NCI-H146 (cell line): ENCODE data around the gene NCAPG2.

Source experiments
- DNase-seq: peaks from one replicate; lab custom pipeline; 2025; lab: John Stamatoyannopoulos, UW

NCAPG2 gene

DNA sequence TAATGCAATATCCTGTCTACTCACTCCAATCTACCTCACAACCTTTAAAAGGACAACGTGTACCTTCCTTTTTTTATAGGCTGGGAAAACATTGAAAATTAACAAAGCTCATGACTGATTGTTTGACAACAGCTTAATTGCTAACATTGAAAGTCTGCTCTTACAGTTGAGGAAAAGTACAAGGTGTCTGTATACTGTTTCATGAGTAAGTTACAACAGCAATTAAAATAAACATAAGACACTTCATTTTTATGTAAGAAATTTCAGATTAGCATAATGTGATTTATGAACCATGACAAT lies 28.6 kb upstream of the NCAPG2 start:
- no peak for DNase-seq

DNA sequence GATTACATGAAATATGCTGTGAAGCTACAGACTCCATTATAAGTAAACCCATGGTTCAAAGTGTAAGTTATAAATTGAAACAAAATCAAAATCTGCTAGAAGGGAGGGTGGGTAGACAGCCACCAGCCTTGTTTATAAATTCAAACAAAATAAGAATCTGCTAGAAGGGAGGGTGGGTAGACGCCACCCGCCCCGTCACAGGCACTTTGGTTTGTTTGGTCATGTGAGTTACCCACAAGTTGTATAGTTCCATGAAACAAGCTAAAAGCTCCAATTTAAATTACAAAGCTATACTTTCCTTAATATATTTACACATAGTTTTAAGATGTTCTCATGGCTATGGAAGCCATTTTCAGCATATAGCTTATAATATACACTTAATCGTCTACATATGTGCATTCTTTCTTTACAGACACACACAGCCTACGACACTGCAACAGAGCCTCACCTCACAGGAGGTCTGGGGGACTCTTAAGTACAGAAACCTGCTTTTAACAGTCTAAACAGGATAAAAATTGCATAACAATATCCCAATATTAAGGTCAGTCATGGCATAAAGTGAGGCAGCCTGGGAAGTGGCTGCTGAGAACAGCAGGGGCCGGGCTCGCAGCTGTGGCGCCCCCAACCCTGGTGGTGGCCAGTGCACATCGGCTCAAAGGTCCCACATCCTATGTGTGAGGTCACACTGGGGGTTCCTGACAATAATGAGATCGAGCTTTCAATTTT lies 28.1 kb upstream of the NCAPG2 start:
- DNase-seq, result no peak

DNA sequence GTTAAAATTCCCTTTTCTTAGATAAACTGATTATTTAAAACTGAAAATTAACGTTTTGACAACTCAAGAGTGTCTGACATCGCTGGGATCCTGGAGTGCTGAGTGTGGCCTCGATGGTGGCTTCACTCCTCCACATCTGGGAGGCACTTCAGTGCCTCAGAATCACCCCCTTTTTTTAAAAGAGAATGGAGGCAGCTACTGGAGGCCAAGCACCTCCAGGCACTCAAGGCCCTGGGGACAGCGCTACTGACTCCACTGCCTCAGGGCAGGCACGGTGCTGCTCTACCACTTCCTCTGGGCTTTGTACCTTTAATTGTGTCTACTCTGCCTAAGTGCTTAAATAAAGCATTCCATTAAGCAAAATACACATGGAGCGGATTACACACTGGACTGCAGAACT lies 27.2 kb upstream of the NCAPG2 start:
- DNase-seq, result no peak

DNA sequence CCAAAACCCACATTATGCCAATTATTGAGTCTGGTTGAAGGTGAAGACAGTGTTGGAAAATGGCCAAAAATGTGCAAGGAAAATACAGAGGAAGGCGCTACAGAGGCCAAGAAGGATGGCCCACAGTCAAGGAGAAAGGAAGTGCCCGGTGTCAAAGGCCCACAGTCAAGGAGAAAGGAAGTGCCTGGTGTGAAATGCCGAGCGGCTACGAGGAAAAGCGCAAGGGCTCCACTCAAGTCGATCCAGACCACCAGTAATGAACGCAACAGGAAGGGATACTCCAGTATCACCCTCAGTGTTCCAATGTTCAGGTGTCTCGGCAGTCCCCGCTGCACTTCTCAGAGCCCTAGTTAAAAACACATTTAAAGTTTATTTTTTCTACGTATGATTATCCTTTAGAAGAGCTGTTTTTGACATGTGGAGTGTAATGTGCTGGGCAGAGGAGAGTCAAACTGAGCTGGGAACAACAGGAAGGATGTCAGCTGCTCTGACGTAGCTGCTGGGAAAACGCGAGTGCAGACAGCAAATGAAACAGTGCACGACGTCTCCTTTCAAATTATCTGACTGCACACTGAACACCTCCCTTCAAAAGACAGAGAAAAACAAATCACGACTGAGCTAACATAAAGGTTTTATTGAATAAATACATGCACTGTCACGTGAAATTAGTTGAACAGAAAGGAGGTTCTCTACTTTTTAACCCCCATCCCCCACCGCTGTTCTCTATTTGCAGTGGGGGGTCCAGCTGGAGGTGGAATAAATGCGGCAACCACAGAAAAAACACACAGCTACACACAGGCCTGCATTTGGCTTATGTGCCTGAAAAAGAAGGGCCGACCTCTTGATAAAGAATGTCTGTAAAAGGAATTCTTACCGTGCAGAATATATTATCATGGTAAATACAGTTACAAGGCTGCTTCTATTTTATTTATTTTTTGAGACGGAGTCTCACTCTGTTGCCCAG lies 26.1 kb upstream of the NCAPG2 start:
- no peak for DNase-seq

DNA sequence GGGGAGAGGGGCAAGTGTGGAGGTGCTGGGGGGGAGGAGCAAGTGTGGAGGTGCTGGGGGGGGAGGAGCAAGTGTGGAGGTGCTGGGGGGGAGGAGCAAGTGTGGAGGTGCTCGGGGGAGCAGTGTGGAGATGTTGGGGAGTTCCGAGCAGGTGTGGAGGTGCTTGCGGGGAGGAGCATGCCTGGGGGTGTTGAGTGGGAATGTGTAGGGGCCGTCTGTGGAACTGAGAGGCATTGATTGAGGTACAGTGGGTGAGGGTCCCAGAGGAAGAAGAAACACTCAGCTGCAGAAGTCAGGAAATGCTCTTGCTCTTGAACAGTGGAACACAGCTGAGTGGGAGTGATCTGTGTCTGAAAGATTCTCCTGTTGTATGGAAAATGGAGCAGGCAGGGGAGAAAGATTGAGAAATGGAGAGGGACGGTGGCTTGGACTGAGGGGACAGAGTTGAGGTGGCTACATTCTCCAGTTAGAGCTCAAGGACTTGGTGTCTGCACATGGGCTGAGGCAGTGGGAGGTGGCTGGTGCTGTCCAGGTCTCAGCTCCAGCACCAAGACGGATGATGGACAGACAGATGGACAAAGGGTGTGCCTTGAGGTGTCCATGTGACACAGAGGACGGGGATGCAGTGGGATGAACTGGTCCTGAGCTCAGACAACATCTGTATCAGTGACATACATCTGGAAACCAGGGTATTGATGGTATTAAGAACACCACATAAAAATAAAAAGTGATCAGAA lies 25.2 kb upstream of the NCAPG2 start:
- DNase-seq, result no peak

DNA sequence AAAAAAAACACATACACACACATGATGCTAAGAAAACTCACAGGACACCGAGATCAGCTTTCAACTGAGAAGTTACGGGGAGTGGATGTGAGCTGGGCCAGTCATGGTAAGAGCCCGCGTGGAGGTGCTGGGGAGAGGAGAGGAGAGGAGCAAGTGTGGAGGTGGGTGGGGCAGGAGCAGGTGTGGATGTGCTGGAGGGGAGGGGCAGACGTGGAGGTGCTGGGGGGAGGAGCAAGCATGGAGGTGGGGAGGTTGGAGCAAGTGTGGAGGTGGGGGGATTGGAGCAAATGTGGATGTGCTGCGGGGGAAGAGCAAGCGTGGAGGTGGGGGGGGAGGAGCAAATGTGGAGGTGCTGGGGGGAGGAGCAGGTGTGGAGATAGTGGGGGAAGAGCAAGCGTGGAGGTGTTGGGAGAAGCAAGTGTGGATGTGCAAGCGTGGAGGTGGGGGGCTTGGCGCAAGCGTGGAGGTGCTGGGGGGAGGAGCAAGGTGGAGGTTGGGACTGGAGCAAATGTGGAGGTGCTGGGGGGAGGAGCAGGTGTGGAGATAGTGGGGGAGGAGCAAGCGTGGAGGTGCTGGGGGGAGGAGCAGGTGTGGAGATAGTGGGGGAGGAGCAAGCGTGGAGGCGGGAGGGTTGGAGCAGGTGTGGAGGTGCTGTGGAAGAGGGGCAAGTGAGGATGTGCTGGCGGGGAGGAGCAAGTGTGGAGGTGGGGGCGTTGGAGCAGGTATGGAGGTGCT lies 24.5 kb upstream of the NCAPG2 start:
- peak; percentile 8 for DNase-seq

DNA sequence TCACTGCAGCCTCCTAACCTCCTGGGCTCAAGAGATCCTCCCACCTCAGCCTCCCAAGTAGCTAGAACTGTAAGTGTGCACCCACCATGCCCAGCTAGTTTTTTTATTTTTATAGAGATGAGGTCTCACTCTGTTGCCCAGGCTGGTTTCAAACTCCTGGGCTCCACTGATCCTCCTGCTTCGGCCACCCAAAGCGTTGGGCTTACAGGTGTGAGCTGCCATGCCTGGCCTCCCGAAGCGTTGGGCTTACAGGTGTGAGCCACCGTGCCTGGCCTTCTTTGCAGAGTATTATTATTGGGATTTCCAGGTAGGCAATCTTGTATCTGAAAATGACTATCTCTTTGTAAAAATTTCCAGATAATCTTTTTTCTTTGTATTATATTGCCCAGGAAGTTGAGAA lies 23.1 kb upstream of the NCAPG2 start:
- DNase-seq, result no peak

DNA sequence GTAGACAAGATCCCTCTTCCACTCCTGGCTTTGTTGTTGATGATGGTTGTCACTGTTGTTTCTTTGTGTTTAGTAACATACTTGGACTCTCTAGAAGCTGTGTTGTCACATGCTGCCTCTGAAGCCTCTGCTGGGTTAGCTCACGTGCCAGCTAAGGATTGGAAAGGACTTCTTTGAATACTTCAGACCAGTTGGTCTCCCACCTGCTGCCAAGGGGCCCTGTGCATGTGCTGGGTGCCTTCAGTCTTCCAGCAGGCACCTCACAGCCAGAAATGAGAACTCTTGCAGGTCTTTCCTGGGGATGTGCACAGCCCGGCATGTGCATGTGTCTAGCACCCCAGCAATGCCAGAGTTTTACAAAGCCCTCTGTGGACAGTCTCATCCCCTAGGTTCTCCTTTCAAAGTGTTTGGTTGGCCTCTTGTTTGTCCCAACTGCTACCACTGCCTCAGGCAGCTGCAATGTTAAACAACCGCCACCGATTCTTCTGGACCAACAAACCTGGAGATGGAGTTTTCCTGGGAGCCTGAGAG lies 21.7 kb upstream of the NCAPG2 start:
- no peak for DNase-seq

DNA sequence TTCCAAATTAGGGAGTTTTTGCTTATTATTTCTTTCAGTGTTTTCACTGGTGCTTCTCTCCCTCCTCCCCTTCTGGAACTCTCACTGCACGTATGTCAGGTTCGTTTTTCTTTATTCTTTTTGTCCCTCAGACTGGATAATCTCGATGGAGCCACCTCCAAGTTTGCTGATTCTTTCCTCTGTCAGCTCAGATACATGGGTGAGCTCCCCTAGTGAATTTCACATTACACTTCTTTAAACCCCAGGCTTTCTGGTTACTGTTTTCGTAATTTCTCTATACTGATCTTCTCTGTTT lies 20.8 kb upstream of the NCAPG2 start:
- DNase-seq, result no peak

DNA sequence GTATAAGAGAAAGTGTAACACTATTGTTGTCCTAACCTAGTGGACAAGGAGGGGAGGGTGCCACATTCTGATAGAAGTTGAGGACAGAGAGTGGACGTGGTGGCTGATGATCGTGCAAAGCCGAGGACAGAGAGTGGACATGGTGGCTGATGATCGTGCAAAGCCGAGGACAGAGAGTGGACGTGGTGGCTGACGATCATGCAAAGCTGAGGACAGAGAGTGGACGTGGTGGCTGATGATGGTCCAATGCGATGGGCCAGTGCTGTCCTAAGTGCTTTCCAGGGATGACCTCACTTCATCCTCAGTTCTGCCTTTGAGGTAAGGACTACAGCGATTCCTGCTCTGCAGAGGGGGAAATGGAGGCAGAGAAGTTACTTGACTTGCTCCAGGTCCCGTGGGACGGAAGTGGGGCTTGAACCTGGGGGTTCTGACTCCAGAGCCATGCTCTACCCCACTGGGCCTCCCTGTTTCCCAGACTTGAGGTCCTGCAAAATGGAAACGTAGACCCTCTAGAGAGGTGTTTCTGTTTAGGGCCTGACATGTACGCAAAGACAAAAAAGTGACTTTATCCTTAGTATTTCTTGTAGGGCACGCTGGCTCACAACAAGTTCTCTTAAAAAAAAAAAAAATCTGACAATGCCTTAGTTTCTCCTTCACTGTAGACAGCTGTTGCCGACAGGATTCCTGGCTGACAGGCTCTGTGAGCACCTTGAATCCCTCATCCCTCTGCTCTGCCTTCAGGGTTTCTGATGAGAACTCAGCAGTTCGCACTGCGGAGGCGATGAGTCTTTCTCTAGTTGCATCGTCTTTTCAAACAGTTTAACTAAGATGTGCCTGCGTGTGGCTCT lies 20.3 kb upstream of the NCAPG2 start:
- no peak for DNase-seq

DNA sequence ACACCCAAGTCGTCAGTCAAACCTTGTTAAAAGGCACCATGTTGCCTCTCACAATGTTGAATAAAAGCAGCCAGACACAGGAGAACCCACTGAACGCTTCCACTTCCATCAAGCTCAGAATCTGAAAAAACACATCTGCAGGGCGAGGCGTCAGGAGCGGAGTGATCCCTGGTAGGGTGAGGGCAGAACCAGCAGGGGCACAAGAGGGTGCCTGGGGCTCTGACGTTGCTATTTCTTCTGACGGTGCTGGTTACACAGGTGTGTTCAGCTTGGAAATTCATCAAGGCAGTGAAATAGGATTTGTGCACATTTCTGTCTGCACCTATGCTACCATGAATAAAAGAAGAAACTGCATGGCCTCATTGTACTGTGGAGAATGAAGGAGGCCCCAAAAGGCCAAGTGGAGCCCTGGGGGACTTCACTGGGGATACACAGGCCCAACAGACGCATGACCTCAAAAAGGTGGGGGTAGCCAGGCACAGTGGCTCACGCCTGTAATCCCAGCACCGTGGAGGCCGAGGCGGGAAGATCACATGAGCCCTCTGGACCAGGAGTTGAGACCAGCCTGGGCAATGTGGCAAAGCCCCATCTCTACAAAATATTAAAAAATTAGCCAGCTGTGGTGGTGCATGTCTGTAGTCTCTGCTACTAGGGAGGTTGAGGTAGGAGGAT lies 19.2 kb upstream of the NCAPG2 start:
- DNase-seq, result no peak

DNA sequence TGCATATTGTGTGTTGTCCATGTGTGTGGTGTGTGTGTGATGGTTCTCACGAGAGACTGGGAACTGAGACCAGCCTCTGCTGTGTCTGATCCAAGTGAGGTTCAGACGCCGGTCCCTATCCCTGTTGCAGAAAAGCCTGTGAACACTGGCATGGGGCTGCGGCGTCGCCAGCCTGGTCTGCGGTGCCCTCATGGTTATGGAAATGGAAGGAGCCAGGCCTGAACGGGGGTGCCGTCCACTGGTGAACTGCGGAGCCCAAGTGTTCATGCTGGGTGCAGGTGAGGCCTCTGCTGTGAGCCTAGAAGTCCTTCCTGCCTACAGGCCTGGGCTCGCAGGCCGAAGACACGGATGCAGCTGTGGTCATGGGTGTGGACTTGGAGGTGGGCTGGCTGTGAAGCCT lies 18.7 kb upstream of the NCAPG2 start:
- DNase-seq, result no peak

DNA sequence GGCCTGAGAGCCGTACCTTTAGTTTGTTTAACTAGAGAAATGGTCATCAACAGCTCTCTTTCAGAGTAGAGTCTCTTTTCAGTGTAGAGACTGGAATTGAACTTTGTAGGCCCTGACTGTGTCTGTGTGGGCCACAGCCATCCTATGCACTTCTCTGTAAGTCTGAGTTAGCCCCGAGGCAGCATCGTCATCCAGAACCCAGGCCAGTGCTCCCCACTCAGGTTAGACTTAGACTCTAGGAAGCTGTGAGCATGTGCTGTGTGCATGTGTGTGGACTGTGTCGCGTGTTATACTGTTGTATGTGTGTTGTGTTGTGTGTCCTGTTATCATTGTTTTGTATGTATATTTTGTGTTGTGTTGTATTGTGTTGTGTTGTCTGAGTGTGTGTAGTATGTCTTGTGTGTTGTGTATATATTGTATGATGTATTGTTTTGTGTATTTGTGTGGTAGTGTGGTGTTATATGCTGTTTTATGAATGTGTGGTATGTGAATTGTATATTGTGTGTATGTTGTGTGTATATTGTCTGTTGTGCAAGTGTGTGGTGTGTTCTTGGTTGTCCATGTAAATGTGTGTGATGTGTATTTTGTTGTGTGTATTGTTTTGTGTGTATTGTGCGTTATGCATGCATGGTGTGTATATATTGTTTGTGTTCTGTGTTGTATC lies 18.1 kb upstream of the NCAPG2 start:
- no peak for DNase-seq

DNA sequence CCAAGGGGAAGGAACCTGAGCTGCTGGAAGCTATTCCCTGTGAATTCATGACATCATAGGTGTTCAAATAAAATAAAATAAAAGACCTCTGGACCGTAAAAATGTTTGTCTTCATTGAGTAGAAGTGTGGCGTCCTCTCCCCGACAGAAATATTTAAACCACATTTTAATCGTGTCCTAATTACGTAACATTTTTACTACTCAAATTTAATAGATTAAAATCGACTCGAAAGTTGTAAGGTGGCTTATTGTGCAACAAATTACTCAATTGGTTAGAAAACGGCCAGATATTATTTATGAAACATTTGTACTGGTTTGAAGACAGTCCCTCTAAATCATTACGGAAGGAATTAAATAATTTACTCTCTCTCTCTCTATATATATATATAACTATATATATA lies 15.5 kb upstream of the NCAPG2 start:
- DNase-seq, result no peak

DNA sequence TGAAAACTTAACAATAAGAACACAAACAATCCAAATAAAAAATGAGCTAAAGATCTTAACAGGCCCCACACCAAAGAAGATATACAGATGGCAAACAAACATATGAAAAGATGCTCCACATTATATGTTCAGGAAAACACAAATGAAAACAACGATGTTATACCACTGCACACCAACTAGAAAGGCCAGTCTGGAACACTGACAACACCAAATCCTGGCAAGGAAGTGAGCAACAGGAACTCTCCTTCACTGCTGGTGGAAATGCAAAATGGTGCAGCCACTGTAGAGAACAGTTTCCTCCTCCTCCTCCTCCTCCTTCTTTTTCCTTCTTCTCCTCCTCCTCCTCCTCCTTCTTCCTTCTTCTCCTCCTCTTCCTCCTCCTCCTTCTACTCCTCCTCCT lies 12.2 kb upstream of the NCAPG2 start:
- DNase-seq, result no peak

DNA sequence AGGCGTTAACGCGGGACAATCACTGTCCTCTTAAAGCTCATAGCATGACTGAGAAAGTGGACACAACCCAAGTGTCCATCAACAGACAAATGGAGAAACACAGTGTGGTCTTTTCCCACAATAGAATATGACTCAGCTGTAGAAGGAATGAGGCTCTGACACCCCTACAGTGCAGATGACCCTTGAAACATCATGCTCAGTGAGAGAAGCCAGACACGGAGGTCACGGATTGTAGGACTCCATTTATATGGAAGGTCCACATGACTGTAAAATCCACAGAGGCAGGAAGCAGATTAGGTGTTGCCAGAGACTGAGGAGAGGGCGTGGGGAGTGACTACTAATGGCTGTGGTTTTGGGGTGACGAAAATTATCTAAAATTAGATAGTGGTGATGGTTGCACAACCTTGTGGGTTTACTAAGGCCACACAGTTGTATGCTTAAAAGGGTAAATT lies 6.1 kb upstream of the NCAPG2 start:
- no peak for DNase-seq

DNA sequence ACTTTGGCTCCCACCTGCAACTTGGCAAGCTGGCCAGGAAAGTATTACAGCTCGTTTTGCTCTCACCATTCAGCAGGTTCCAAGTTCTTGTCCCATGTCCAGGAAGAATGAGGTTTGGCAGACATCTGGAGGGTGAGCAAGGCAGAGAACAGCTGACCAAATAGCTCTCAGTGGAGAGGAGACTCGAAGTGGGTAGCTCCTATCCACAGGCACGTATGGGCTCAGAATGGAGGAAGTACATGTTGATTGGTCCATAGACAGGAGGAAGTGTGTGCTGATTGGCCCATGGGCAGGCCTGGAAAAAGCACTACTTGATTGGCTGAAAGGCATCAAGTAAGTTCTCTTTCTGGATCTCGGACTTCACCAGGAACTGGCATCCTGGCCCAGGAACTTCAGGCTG lies 3.0 kb upstream of the NCAPG2 start:
- DNase-seq, result no peak

DNA sequence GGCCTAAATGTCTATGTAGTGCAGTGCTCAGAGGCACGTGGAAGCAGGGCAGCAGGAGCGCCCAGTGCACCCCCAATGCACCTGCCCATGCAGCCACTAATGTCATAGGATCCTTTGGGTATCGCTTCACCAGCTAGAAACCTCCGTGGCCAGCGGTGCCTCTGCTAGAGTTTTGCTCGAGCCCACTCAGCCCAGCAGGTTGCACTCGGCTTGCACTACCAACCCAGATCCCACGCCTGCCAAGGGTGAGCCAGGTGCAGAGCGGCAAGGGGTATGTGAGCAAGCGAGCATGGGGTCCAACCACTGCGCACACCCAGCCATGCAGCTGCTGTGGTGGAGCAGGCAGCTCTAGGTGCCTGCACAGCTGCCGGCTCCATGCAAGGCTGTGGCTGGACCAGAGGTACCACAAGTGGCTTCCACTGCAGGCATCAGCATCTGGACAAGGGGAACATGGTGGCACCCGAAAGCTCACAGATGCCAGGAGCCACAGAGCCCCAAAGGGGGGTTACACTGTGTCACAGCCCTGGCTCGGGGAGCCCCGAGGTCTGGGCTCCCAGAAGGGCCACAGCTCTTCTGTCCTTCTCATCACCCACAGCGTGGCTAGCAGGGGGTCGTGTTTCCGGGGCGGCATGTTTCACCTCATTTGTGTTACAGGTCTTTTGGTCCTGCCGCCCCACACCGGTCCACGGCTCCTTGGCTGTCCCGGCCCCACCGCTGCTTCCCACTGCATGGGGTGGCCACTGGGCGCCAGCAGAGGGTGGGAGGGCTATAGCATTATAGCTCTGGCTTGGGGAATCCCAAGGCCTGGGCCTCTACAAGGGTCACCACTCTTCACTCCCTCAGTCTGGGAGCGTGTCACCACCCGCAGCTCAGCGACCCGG lies 2.3 kb upstream of the NCAPG2 start:
- no peak for DNase-seq

DNA sequence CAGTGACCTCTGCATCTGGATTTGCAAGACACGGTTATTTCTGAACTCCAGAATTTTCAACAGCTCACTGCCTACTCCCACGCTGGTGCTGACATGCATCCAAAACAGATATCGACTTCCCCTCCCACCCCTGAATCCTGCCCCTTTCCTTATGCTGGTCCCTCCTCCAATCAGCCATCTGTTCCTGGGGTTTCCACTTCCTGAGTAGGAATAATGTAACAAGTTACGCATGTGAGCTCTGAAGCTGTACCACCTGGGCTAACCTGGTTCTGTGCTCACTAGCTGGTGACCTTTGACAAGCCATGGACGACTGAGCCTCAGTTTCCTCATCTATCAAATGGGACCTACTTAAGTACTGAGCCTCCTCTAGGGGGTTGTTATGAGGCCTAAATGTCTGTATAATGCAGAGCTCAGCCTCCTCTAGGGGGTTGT lies 1.7 kb upstream of the NCAPG2 start:
- DNase-seq, result no peak
